SK-N-SH (cell line): ENCODE data around the gene GABRB3. TPM values are rescaled to one million over a fixed set of nuclear protein-coding genes. Genes with fewer than 3 reads are reported as not detected.

ENCODE experiments used
- CTCF ChIA-PET: fragments of 300-600, 350-600 bp; formaldehyde crosslinking; extraction: SDS; loops from one replicate; lab custom pipeline; 2021; lab: Yijun Ruan, JAX
- POLR2A ChIA-PET: fragments of 350-600 bp; sonication (Branson Sonifier 250); formaldehyde crosslinking; extraction: SDS; loops from one replicate; lab custom pipeline; 2020; ENCODE audit warnings: antibody characterized with exemption, inconsistent platforms; lab: Yijun Ruan, JAX
- DNase-seq: peaks from one replicate; pipeline ENCODE4 v3.0.0; 2012
- H2AFZ ChIP-seq: fragments of 200-600 bp; sonication (generic); 2 replicates; pipeline ENCODE4 v1.8.1; 2016; ENCODE audit warnings: antibody characterized with exemption, mild to moderate bottlenecking, low read depth
- H3F3A ChIP-seq: fragments of 200-600 bp; sonication (generic); replicated peaks from 2 replicates; pipeline ENCODE3; 2016; ENCODE audit warnings: antibody characterized with exemption, mild to moderate bottlenecking; ENCODE audit not compliant: insufficient read depth
- H3K27ac ChIP-seq, 2 experiments: fragments of 200-500 bp in 1 of 2; fragments of 200-600 bp in 1 of 2; sonication (Bioruptor generic) in 1 of 2; sonication (generic), shearing (Covaris generic) in 1 of 2; 2 replicates each; pipeline versions ENCODE4 v1.5.1 to v1.6.1; 2014 to 2016; ENCODE audit warnings: low read depth in 2 of 2, inconsistent platforms in 1 of 2, low read length in 1 of 2, mild to moderate bottlenecking in 1 of 2, mixed read lengths in 1 of 2
- H3K27me3 ChIP-seq: fragments of 200-600 bp; sonication (generic), shearing (Covaris generic); 2 replicates; pipeline ENCODE4 v1.6.1; 2016; ENCODE audit warnings: mixed run types; ENCODE audit not compliant: insufficient read depth
- H3K36me3 ChIP-seq, 2 experiments: fragments of 200-500 bp in 1 of 2; fragments of 200-600 bp in 1 of 2; sonication (Bioruptor generic) in 1 of 2; sonication (generic) in 1 of 2; replicated peaks in 1 of 2; 2 replicates each; pipeline versions ENCODE3 to v1.5.1; 2014 to 2016; ENCODE audit warnings: low read length in 1 of 2, mild to moderate bottlenecking in 1 of 2; ENCODE audit not compliant: insufficient read depth in 2 of 2, control insufficient read depth in 1 of 2
- H3K4me1 ChIP-seq, 2 experiments: fragments of 200-500 bp in 1 of 2; fragments of 200-600 bp in 1 of 2; sonication (Bioruptor generic) in 1 of 2; sonication (generic), shearing (Covaris generic) in 1 of 2; 2 replicates each; pipeline versions ENCODE4 v1.5.1 to v1.6.1; 2014 to 2016; ENCODE audit warnings: low read depth in 1 of 2, low read length in 1 of 2, mixed run types in 1 of 2; ENCODE audit not compliant: insufficient read depth in 2 of 2, control insufficient read depth in 1 of 2
- H3K4me2 ChIP-seq: fragments of 200-600 bp; sonication (generic), shearing (Covaris generic); 2 replicates; pipeline ENCODE4 v1.6.1; 2017; ENCODE audit warnings: mixed run types
- H3K4me3 ChIP-seq, 2 experiments: fragments of 200-500 bp in 1 of 2; fragments of 200-600 bp in 1 of 2; sonication (Bioruptor generic) in 1 of 2; sonication (generic), shearing (Covaris generic) in 1 of 2; 2 replicates each; pipeline versions ENCODE4 v1.5.1 to v1.8.1; 2014 to 2016; ENCODE audit warnings: low read depth in 2 of 2, inconsistent platforms in 1 of 2, low read length in 1 of 2, mild to moderate bottlenecking in 1 of 2, mixed read lengths in 1 of 2, moderate library complexity in 1 of 2
- H3K79me2 ChIP-seq: fragments of 200-600 bp; sonication (generic); 2 replicates; pipeline ENCODE4 v1.8.1; 2017; ENCODE audit warnings: mild to moderate bottlenecking; ENCODE audit not compliant: insufficient read depth
- H3K9ac ChIP-seq: fragments of 200-600 bp; sonication (generic); 2 replicates; pipeline ENCODE4 v1.6.1; 2017; ENCODE audit warnings: mixed run types
- H3K9me2 ChIP-seq: fragments of 200-600 bp; sonication (generic); 2 replicates; pipeline ENCODE4 v1.6.1; 2017; ENCODE audit warnings: mixed run types
- H3K9me3 ChIP-seq: fragments of 200-600 bp; sonication (generic); 2 replicates; pipeline ENCODE4 v1.6.1; 2017; ENCODE audit warnings: mixed run types, mild to moderate bottlenecking, moderate library complexity
- H4K20me1 ChIP-seq: fragments of 200-600 bp; sonication (generic); 2 replicates; pipeline ENCODE4 v1.6.1; 2017; ENCODE audit warnings: mild to moderate bottlenecking, mixed run types; ENCODE audit not compliant: insufficient read depth
- CHD2 ChIP-seq: fragments of 150-350 bp; IDR thresholded peaks from 2 replicates; pipeline ENCODE4 v1.6.1; 2018; ENCODE audit warnings: low read length; ENCODE audit not compliant: partially characterized antibody
- CTCF ChIP-seq: fragments of 200-600 bp; sonication (generic); IDR thresholded peaks from 2 replicates; pipeline ENCODE4 v1.6.1; 2017; ENCODE audit warnings: antibody characterized with exemption, mild to moderate bottlenecking, moderate library complexity
- ELF1 ChIP-seq: IDR thresholded peaks from 2 replicates; pipeline ENCODE4 v1.4.0; 2012
- EZH2phosphoT487 ChIP-seq: fragments of 200-600 bp; sonication (generic); IDR thresholded peaks from 2 replicates; pipeline ENCODE4 v1.6.1; 2017; ENCODE audit warnings: low read depth, mixed run types, mild to moderate bottlenecking, antibody characterized with exemption, moderate library complexity, borderline replicate concordance
- FOXM1 ChIP-seq: IDR thresholded peaks from 2 replicates; pipeline ENCODE4 v1.4.0; 2012; ENCODE audit warnings: low read depth, mild to moderate bottlenecking
- GABPA ChIP-seq: IDR thresholded peaks from 2 replicates; pipeline ENCODE4 v1.4.0; 2012; ENCODE audit warnings: low read depth, mild to moderate bottlenecking
- GATA2 ChIP-seq: sonication (generic); formaldehyde crosslinking; IDR thresholded peaks from 2 replicates; pipeline ENCODE4 v1.5.0; 2020; ENCODE audit warnings: mild to moderate bottlenecking, missing genetic modification reagents
- IRF3 ChIP-seq: fragments of 150-350 bp; IDR thresholded peaks from 2 replicates; pipeline ENCODE4 v1.6.1; 2016; ENCODE audit warnings: mild to moderate bottlenecking, low read depth, low read length
- MXI1 ChIP-seq: IDR thresholded peaks from 2 replicates; pipeline ENCODE4 v1.6.1; 2012; ENCODE audit warnings: mild to moderate bottlenecking, low read depth, low read length, improper control_type of control experiment
- NFIC ChIP-seq: IDR thresholded peaks from 2 replicates; pipeline ENCODE4 v1.4.0; 2012; ENCODE audit warnings: borderline replicate concordance
- NRF1 ChIP-seq: IDR thresholded peaks from 2 replicates; pipeline ENCODE4 v1.6.1; 2012; ENCODE audit warnings: low read depth, mild to moderate bottlenecking, low read length
- RAD21 ChIP-seq: IDR thresholded peaks from 2 replicates; pipeline ENCODE4 v1.6.1; 2012; ENCODE audit warnings: mild to moderate bottlenecking, low read length
- RCOR1 ChIP-seq: fragments of 150-350 bp; IDR thresholded peaks from 2 replicates; pipeline ENCODE4 v1.6.1; 2017; ENCODE audit warnings: antibody characterized with exemption, low read length
- RFX5 ChIP-seq: IDR thresholded peaks from 2 replicates; pipeline ENCODE4 v1.6.1; 2012; ENCODE audit warnings: mild to moderate bottlenecking, improper control_type of control experiment, low read length
- RXRA ChIP-seq: IDR thresholded peaks from 2 replicates; pipeline ENCODE4 v1.4.0; 2012; ENCODE audit warnings: low read depth, mild to moderate bottlenecking, borderline replicate concordance
- SMC3 ChIP-seq: IDR thresholded peaks from 2 replicates; pipeline ENCODE4 v1.6.1; 2012; ENCODE audit warnings: low read depth, low read length, improper control_type of control experiment
- TCF12 ChIP-seq: IDR thresholded peaks from 2 replicates; pipeline ENCODE4 v1.4.0; 2012
- USF1 ChIP-seq: IDR thresholded peaks from 2 replicates; pipeline ENCODE4 v1.4.0; 2012; ENCODE audit warnings: low read depth, borderline replicate concordance
- YY1 ChIP-seq: IDR thresholded peaks from 2 replicates; pipeline ENCODE4 v1.4.0; 2012; ENCODE audit warnings: low read depth, mild to moderate bottlenecking
- WGBS: methylation state at CpG from one replicate; pipeline ENCODE4 v1.1.6; 2017; ENCODE audit warnings: low lambda C conversion rate; 5-methylcytosine and 5-hydroxymethylcytosine counted together
- polyA plus RNA-seq, 3 experiments: library from polyadenylated mRNA; depleted of rRNA; stranded (reverse); fragments of >200 nt; gene quantifications; 2 replicates each; pipeline ENCODE4 v1.2.3, GENCODE V29; 2012

Gene GABRB3
- polyA plus RNA-seq, 1 of the 3 experiments (the other 2 are of a cell fraction) = 0.10 TPM

- H3K36me3 ChIP-seq = no peaks in the 10 kb centered on the region
- no peaks in the 10 kb centered on the region for H3K9me2 ChIP-seq
- no peak overlapping the region for H3K27ac ChIP-seq
- no peak for TF ChIP-seq SMC3
- no peak for TF ChIP-seq EZH2phosphoT487
- no peak for TF ChIP-seq RFX5
- TF ChIP-seq YY1 = no peak
- no peak for TF ChIP-seq ELF1
- TF ChIP-seq FOXM1 = no peak
- no peak for TF ChIP-seq RAD21
- TF ChIP-seq USF1 = no peak
- no peak for TF ChIP-seq GATA2 (CRISPR knock-in tag)
- H2AFZ ChIP-seq = no peak overlapping the region
- no peaks in the 10 kb centered on the region for H3K4me1 ChIP-seq
- no peaks in the 10 kb centered on the region for H3F3A ChIP-seq
- H4K20me1 ChIP-seq = no peaks in the 10 kb centered on the region
- no peaks in the 10 kb centered on the region for H3K27me3 ChIP-seq
- DNase-seq = no peak
- 42% methylated on average over 5 of the region's 5 CpGs for WGBS
- H3K4me2 ChIP-seq = no peak overlapping the region
- no peaks in the 10 kb centered on the region for H3K79me2 ChIP-seq
- ChIA-PET CTCF (no interaction called here), POLR2A (no interaction called here)
- no peak overlapping the region for H3K4me3 ChIP-seq
- H3K9me3 ChIP-seq = peaks cover 5% of the 10 kb centered on the region; the same call in 1 of the 2 replicates
- no peak overlapping the region for H3K9ac ChIP-seq
These were observed 74.3 kb downstream of the GABRB3 start for GRCh38 chr15:26698555-26698954.

GRCh38 chr15:26697913-26698312 lies 75.0 kb downstream of the GABRB3 start:
- Histone ChIP-seq H3K27me3 (no peaks in the 10 kb centered on the region), H2AFZ (no peak overlapping the region), H3K79me2 (no peaks in the 10 kb centered on the region), H3K4me2 (no peak overlapping the region), H3F3A (no peaks in the 10 kb centered on the region), H3K4me3 (no peak overlapping the region), H3K27ac (no peak overlapping the region), H3K36me3 (no peaks in the 10 kb centered on the region), H4K20me1 (no peaks in the 10 kb centered on the region), H3K9me2 (no peaks in the 10 kb centered on the region), H3K9ac (no peak overlapping the region), H3K4me1 (no peaks in the 10 kb centered on the region), H3K9me3 (peaks cover 5% of the 10 kb centered on the region; the same call in 1 of the 2 replicates)
- ChIA-PET CTCF (no interaction called here), POLR2A (no interaction called here)
- no peak for DNase-seq
- WGBS = 29% methylated on average over 6 of the region's 6 CpGs
- no peak for TF ChIP-seq NFIC

GRCh38 chr15:26691249-26691648 lies 81.6 kb downstream of the GABRB3 start:
- Histone ChIP-seq H3K27ac (no peak overlapping the region), H3K4me3 (no peak overlapping the region), H3K9ac (no peak overlapping the region), H4K20me1 (no peaks in the 10 kb centered on the region), H2AFZ (no peak overlapping the region), H3F3A (no peaks in the 10 kb centered on the region), H3K36me3 (no peaks in the 10 kb centered on the region), H3K4me2 (no peak overlapping the region), H3K27me3 (no peaks in the 10 kb centered on the region), H3K4me1 (no peaks in the 10 kb centered on the region), H3K9me3 (no peaks in the 10 kb centered on the region), H3K79me2 (no peaks in the 10 kb centered on the region), H3K9me2 (no peaks in the 10 kb centered on the region)
- ChIA-PET CTCF (no interaction called here), POLR2A (no interaction called here)
- DNase-seq = no peak
- 47% methylated on average over 4 of the region's 4 CpGs for WGBS
- TF ChIP-seq MXI1 = no peak
- no peak for TF ChIP-seq GABPA
- TF ChIP-seq CHD2 = no peak
- TF ChIP-seq EZH2phosphoT487 = no peak
- no peak for TF ChIP-seq GATA2 (CRISPR knock-in tag)
- TF ChIP-seq CTCF = no peak
- TF ChIP-seq RXRA = no peak
- no peak for TF ChIP-seq ELF1
- TF ChIP-seq IRF3 = no peak
- TF ChIP-seq RCOR1 = no peak
- TF ChIP-seq TCF12 = no peak
- no peak for TF ChIP-seq NRF1
- no peak for TF ChIP-seq SMC3
